ENCODE data around the gene SMAD2.

The SMAD2 gene

GRCh38 chr18:47881752-47882455 lies 48.6 kb downstream of the SMAD2 start:
- no peak overlapping the region for H3K9ac ChIP-seq (ENCODE audit: low read length)
- H3K27ac ChIP-seq (ENCODE audit: low read length): no peak overlapping the region
- H3K4me3 ChIP-seq (ENCODE audit: low read length): no peak overlapping the region
- H3K4me1 ChIP-seq (ENCODE audit: low read length): no peaks in the 10 kb centered on the region
- no peak overlapping the region for H2AFZ ChIP-seq (ENCODE audit: low read depth, low read length)
- H3K27me3 ChIP-seq (ENCODE audit: low read depth, low read length): no peaks in the 10 kb centered on the region
- no peak overlapping the region for H3K4me2 ChIP-seq (ENCODE audit: low read length)
- H4K20me1 ChIP-seq (ENCODE audit: insufficient read depth, low read length): peaks cover 21% of the 10 kb centered on the region
- peaks cover 35% of the 10 kb centered on the region for H3K36me3 ChIP-seq (replicated peaks; ENCODE audit: low read depth, low read length)
- H3K9me3 ChIP-seq (ENCODE audit: insufficient read depth, low read length): no peaks in the 10 kb centered on the region
- TF ChIP-seq EZH2phosphoT487 (IDR thresholded peaks at IDR 0.05; ENCODE audit: low read depth) (no peak), CTCF (IDR thresholded peaks at IDR 0.05; ENCODE audit: low read depth, low read length) (no peak)
- peaks cover 12% of the 10 kb centered on the region; the same call in 1 of the 2 replicates for H3K79me2 ChIP-seq (ENCODE audit: low read length)

- Histone ChIP-seq H3K9me3 (ENCODE audit: insufficient read depth, low read length) (no peaks in the 10 kb centered on the region), H3K36me3 (replicated peaks; ENCODE audit: low read depth, low read length) (peaks cover 33% of the 10 kb centered on the region), H3K27me3 (ENCODE audit: low read depth, low read length) (no peaks in the 10 kb centered on the region), H2AFZ (ENCODE audit: low read depth, low read length) (no peak overlapping the region), H3K4me3 (ENCODE audit: low read length) (no peak overlapping the region), H3K4me2 (ENCODE audit: low read length) (no peak overlapping the region), H3K4me1 (ENCODE audit: low read length) (no peaks in the 10 kb centered on the region), H4K20me1 (ENCODE audit: insufficient read depth, low read length) (peaks cover 15% of the 10 kb centered on the region), H3K79me2 (ENCODE audit: low read length) (peaks cover 9% of the 10 kb centered on the region; the same call in 1 of the 2 replicates), H3K27ac (ENCODE audit: low read length) (no peak overlapping the region), H3K9ac (ENCODE audit: low read length) (no peak overlapping the region)
- TF ChIP-seq EZH2phosphoT487 (IDR thresholded peaks at IDR 0.05; ENCODE audit: low read depth): no peak
- TF ChIP-seq CTCF (IDR thresholded peaks at IDR 0.05; ENCODE audit: low read depth, low read length): no peak
Observed at GRCh38 chr18:47881042-47881441, 49.4 kb downstream of the SMAD2 start.

GRCh38 chr18:47877892-47878291 lies 52.6 kb downstream of the SMAD2 start:
- H3K4me1 ChIP-seq (ENCODE audit: low read length): no peaks in the 10 kb centered on the region

GRCh38 chr18:47876813-47877212 lies 53.6 kb downstream of the SMAD2 start:
- H3K9ac ChIP-seq (ENCODE audit: low read length): no peak overlapping the region
- peaks cover 11% of the 10 kb centered on the region for H3K79me2 ChIP-seq (ENCODE audit: low read length)
- TF ChIP-seq CTCF (IDR thresholded peaks at IDR 0.05; ENCODE audit: low read depth, low read length): no peak
- no peak for TF ChIP-seq EZH2phosphoT487 (IDR thresholded peaks at IDR 0.05; ENCODE audit: low read depth)

More at GRCh38 chr18:47877892-47878291, 52.6 kb downstream of the SMAD2 start:
- no peak overlapping the region for H3K9ac ChIP-seq (ENCODE audit: low read length)
- H3K36me3 ChIP-seq (replicated peaks; ENCODE audit: low read depth, low read length): peaks cover 18% of the 10 kb centered on the region
- H3K79me2 ChIP-seq (ENCODE audit: low read length): peaks cover 6% of the 10 kb centered on the region
- H3K9me3 ChIP-seq (ENCODE audit: insufficient read depth, low read length): no peaks in the 10 kb centered on the region
- TF ChIP-seq CTCF (IDR thresholded peaks at IDR 0.05; ENCODE audit: low read depth, low read length): no peak
- TF ChIP-seq EZH2phosphoT487 (IDR thresholded peaks at IDR 0.05; ENCODE audit: low read depth): no peak
- no peak overlapping the region for H3K27ac ChIP-seq (ENCODE audit: low read length)
- no peaks in the 10 kb centered on the region for H3K27me3 ChIP-seq (ENCODE audit: low read depth, low read length)
- no peak overlapping the region for H2AFZ ChIP-seq (ENCODE audit: low read depth, low read length)
- H3K4me2 ChIP-seq (ENCODE audit: low read length): no peak overlapping the region
- no peak overlapping the region for H3K4me3 ChIP-seq (ENCODE audit: low read length)
- H4K20me1 ChIP-seq (ENCODE audit: insufficient read depth, low read length): peaks cover 25% of the 10 kb centered on the region

More at GRCh38 chr18:47876813-47877212, 53.6 kb downstream of the SMAD2 start:
- Histone ChIP-seq H4K20me1 (ENCODE audit: insufficient read depth, low read length) (peaks cover 32% of the 10 kb centered on the region), H3K4me3 (ENCODE audit: low read length) (no peak overlapping the region), H3K27me3 (ENCODE audit: low read depth, low read length) (no peaks in the 10 kb centered on the region), H3K27ac (ENCODE audit: low read length) (no peak overlapping the region), H3K4me1 (ENCODE audit: low read length) (no peaks in the 10 kb centered on the region), H2AFZ (ENCODE audit: low read depth, low read length) (no peak overlapping the region), H3K4me2 (ENCODE audit: low read length) (no peak overlapping the region), H3K36me3 (replicated peaks; ENCODE audit: low read depth, low read length) (peaks cover 16% of the 10 kb centered on the region), H3K9me3 (ENCODE audit: insufficient read depth, low read length) (no peaks in the 10 kb centered on the region)
